IPS-18a (cell line): ENCODE data around the gene ERF.

Source experiments
- H3K27ac ChIP-seq: one replicate; pipeline ENCODE4 v1.5.1; 2013; ENCODE audit warnings: low read length
- H3K27me3 ChIP-seq: one replicate; pipeline ENCODE4 v1.6.1; 2013; ENCODE audit warnings: mild to moderate bottlenecking, low read length; ENCODE audit not compliant: control insufficient read depth, insufficient read depth
- H3K36me3 ChIP-seq: one replicate; pipeline ENCODE4 v1.6.1; 2013; ENCODE audit warnings: low read depth, low read length; ENCODE audit not compliant: control insufficient read depth
- H3K4me1 ChIP-seq: one replicate; pipeline ENCODE4 v1.6.1; 2013; ENCODE audit warnings: low read depth, low read length; ENCODE audit not compliant: control insufficient read depth
- H3K4me3 ChIP-seq: one replicate; pipeline ENCODE4 v1.5.1; 2013; ENCODE audit warnings: low read length
- H3K9ac ChIP-seq: one replicate; pipeline ENCODE4 v1.6.1; 2013; ENCODE audit warnings: mild to moderate bottlenecking, low read length, moderate library complexity
- H3K9me3 ChIP-seq: one replicate; pipeline ENCODE4 v1.6.1; 2013; ENCODE audit warnings: low read depth, low read length; ENCODE audit not compliant: control insufficient read depth

ERF gene

GRCh38 chr19:42254850-42255765 is at the start of gene ERF:
ERF (minus strand) TSS chr19:42255128; CDS start chr19:42254999, 129 bp downstream.
- Histone ChIP-seq H3K27me3 (peaks cover 12% of the 10 kb centered on the region), H3K9me3 (no peaks in the 10 kb centered on the region), H3K4me1 (peaks cover 17% of the 10 kb centered on the region), H3K4me3 (peak within 1 kb of the TSS; percentile 89), H3K36me3 (peaks cover under 1% of the 10 kb centered on the region), H3K27ac (no peak within 1 kb of the TSS), H3K9ac (peak within 1 kb of the TSS; percentile 90)

DNA sequence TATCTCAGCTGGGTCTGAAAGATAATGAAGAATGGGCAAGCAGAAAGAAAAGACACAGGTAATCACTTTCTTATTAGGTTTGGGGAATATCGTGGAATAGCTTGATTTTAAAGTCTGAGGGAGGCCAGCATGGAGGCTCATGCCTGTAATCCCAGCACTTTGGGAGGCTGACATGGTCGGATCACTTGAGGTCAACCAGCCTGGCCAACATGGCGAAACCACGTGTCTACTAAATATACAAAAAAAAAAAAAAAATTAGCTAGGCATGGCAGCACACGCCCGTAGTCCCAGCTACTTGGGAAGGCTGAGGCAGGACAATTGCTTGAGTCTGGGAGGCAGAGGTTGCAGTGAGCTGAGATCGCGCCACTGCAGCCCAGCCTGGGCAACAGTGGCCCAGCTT is 48.9 kb upstream of the ERF start:
- Histone ChIP-seq H3K9ac (no peak overlapping the region), H3K36me3 (no peaks in the 10 kb centered on the region), H3K27me3 (no peaks in the 10 kb centered on the region), H3K9me3 (no peaks in the 10 kb centered on the region), H3K27ac (no peak overlapping the region), H3K4me1 (peaks cover 13% of the 10 kb centered on the region), H3K4me3 (no peak overlapping the region)

DNA sequence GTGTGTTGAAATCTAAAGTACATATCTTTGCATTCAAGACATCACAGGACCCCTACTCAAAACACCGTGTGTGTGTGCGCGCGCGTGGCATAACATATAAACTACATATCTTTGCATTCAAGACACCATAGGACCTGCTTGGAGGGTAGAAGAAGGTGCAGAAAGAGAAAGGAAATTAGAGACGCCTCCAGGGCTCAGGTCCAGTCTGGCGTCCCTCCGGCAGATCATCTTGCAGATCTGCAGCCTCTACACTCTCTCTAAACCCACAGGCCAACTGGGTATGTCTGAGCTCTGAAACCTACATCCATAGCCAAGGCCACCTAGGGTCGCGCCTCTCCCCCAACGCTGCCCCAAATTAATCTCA is 48.2 kb upstream of the ERF start:
- no peaks in the 10 kb centered on the region for H3K27me3 ChIP-seq
- peak overlapping the region; percentile 85 for H3K4me3 ChIP-seq
- H3K9ac ChIP-seq, result peak overlapping the region; percentile 60
- H3K4me1 ChIP-seq, result peaks cover 13% of the 10 kb centered on the region
- H3K9me3 ChIP-seq, result no peaks in the 10 kb centered on the region
- H3K36me3 ChIP-seq, result no peaks in the 10 kb centered on the region
- peak overlapping the region; percentile 59 for H3K27ac ChIP-seq

GRCh38 chr19:42301646-42302203 is 46.8 kb upstream of the ERF start, which contains the start of gene PRR19:
PRR19 (plus strand) TSS chr19:42302132; CDS start chr19:42309585, 7,453 bp downstream.
- Histone ChIP-seq H3K9me3 (no peaks in the 10 kb centered on the region), H3K9ac (peak within 1 kb of the TSS; percentile 60), H3K27me3 (no peaks in the 10 kb centered on the region), H3K4me3 (peak within 1 kb of the TSS; percentile 85), H3K27ac (peak within 1 kb of the TSS; percentile 59), H3K36me3 (peaks cover 4% of the 10 kb centered on the region), H3K4me1 (peaks cover 13% of the 10 kb centered on the region)

- Histone ChIP-seq H3K9me3 (no peaks in the 10 kb centered on the region), H3K4me1 (peaks cover 4% of the 10 kb centered on the region), H3K27ac (no peak overlapping the region), H3K36me3 (peaks cover 12% of the 10 kb centered on the region), H3K27me3 (no peaks in the 10 kb centered on the region), H3K4me3 (no peak overlapping the region), H3K9ac (no peak overlapping the region)
Measured at GRCh38 chr19:42297039-42297438, 42.1 kb upstream of the ERF start.

GRCh38 chr19:42295831-42296525 is 41.0 kb upstream of the ERF start:
- H3K4me1 ChIP-seq, result no peaks in the 10 kb centered on the region
- H3K9me3 ChIP-seq, result no peaks in the 10 kb centered on the region
- H3K27ac ChIP-seq, result no peak overlapping the region
- no peak overlapping the region for H3K4me3 ChIP-seq
- H3K9ac ChIP-seq, result no peak overlapping the region
- no peaks in the 10 kb centered on the region for H3K27me3 ChIP-seq
- peaks cover 16% of the 10 kb centered on the region for H3K36me3 ChIP-seq

- Histone ChIP-seq H3K9ac (no peak overlapping the region), H3K4me1 (no peaks in the 10 kb centered on the region), H3K36me3 (peaks cover 20% of the 10 kb centered on the region), H3K27ac (no peak overlapping the region), H3K4me3 (no peak overlapping the region), H3K27me3 (no peaks in the 10 kb centered on the region), H3K9me3 (no peaks in the 10 kb centered on the region)
Measured at GRCh38 chr19:42295342-42295741, 40.4 kb upstream of the ERF start.

GRCh38 chr19:42294471-42295137 is 39.7 kb upstream of the ERF start:
- no peaks in the 10 kb centered on the region for H3K9me3 ChIP-seq
- H3K4me3 ChIP-seq, result no peak overlapping the region
- no peaks in the 10 kb centered on the region for H3K27me3 ChIP-seq
- H3K4me1 ChIP-seq, result no peaks in the 10 kb centered on the region
- H3K9ac ChIP-seq, result no peak overlapping the region
- peaks cover 28% of the 10 kb centered on the region for H3K36me3 ChIP-seq
- H3K27ac ChIP-seq, result no peak overlapping the region

GRCh38 chr19:42293948-42294347 is 39.0 kb upstream of the ERF start:
- Histone ChIP-seq H3K4me3 (no peak overlapping the region), H3K27me3 (no peaks in the 10 kb centered on the region), H3K36me3 (peaks cover 34% of the 10 kb centered on the region), H3K27ac (no peak overlapping the region), H3K4me1 (no peaks in the 10 kb centered on the region), H3K9me3 (no peaks in the 10 kb centered on the region), H3K9ac (no peak overlapping the region)

DNA sequence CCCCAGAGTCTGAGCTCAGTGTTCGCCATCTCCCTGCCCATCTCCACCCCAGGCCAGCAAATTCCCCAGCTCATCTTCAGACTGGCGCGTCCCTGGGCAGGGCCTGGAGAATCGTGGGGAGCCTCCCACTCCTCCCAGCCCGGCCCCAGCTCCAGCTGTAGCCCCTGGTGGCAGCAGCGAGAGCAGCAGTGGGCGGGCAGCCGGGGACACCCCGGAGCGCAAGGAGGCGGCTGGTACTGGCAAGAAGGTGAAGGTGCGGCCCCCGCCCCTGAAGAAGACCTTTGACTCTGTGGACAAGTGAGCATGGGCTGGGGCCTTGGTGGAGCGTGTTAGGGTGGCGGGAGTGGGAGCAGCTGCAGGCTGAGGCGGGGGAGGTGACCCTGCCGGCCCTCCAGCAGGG is 38.6 kb upstream of the ERF start:
- Histone ChIP-seq H3K9me3 (no peaks in the 10 kb centered on the region), H3K27ac (no peak overlapping the region), H3K36me3 (peaks cover 38% of the 10 kb centered on the region), H3K4me1 (no peaks in the 10 kb centered on the region), H3K9ac (no peak overlapping the region), H3K27me3 (no peaks in the 10 kb centered on the region), H3K4me3 (no peak overlapping the region)

GRCh38 chr19:42292963-42293362 is 38.0 kb upstream of the ERF start:
- H3K4me3 ChIP-seq, result no peak overlapping the region
- H3K27me3 ChIP-seq, result no peaks in the 10 kb centered on the region
- H3K36me3 ChIP-seq, result peaks cover 44% of the 10 kb centered on the region

More at GRCh38 chr19:42292963-42293362, 38.0 kb upstream of the ERF start:
- H3K4me1 ChIP-seq, result no peaks in the 10 kb centered on the region
- H3K9me3 ChIP-seq, result no peaks in the 10 kb centered on the region
- no peak overlapping the region for H3K27ac ChIP-seq
- H3K9ac ChIP-seq, result no peak overlapping the region
